Lung (tissue), 12 donors: Measurements from ENCODE around the gene NRXN2. TPM values are rescaled to one million over a fixed set of nuclear protein-coding genes. Genes with fewer than 3 reads are reported as not detected.

Experiments used
- ATAC-seq: fragments of 200-7000 bp; cut with Tn5 transposase; one replicate; pipeline ENCODE4 v1.9.1; 2020; ENCODE audit warnings: moderate number of reproducible peaks; ENCODE audit not compliant: insufficient read depth, low FRiP score
- DNase-seq, 3 donors: peaks; one replicate each; pipeline ENCODE4 v3.0.0-alpha.2; 2013 to 2017
- H3K27ac ChIP-seq, 2 donors: one replicate each; pipeline ENCODE4 v1.5.1; 2013; ENCODE audit warnings: mild to moderate bottlenecking in 2 of 2, moderate library complexity in 2 of 2, control low read depth in 1 of 2, inconsistent platforms in 1 of 2, low read depth in 1 of 2, low read length in 1 of 2
- H3K27me3 ChIP-seq, 3 donors: one replicate each; pipeline ENCODE4 v1.5.1; 2013; ENCODE audit warnings: low read length in 2 of 3; ENCODE audit not compliant: control insufficient read depth in 3 of 3, insufficient read depth in 3 of 3
- H3K36me3 ChIP-seq, 4 donors: one replicate each; pipeline ENCODE4 v1.5.1; 2013; ENCODE audit warnings: low read length in 4 of 4, mild to moderate bottlenecking in 1 of 4, moderate library complexity in 1 of 4; ENCODE audit not compliant: control insufficient read depth in 4 of 4, insufficient read depth in 4 of 4
- H3K4me1 ChIP-seq, 5 donors: one replicate each; pipeline ENCODE4 v1.5.1; 2013; ENCODE audit warnings: low read length in 5 of 5, mild to moderate bottlenecking in 2 of 5, moderate library complexity in 1 of 5; ENCODE audit not compliant: control insufficient read depth in 5 of 5, insufficient read depth in 5 of 5
- H3K4me3 ChIP-seq: one replicate; pipeline ENCODE4 v1.5.1; 2013; ENCODE audit warnings: mild to moderate bottlenecking, control low read depth, moderate library complexity
- H3K9ac ChIP-seq, 2 donors: one replicate each; pipeline ENCODE4 v1.5.1; 2013; ENCODE audit warnings: low read length in 2 of 2, control low read depth in 1 of 2; ENCODE audit not compliant: insufficient read depth in 1 of 2
- H3K9me3 ChIP-seq, 4 donors: one replicate each; pipeline ENCODE4 v1.5.1; 2013; ENCODE audit warnings: low read length in 3 of 4, mild to moderate bottlenecking in 1 of 4, moderate library complexity in 1 of 4; ENCODE audit not compliant: control insufficient read depth in 4 of 4, insufficient read depth in 3 of 4
- CTCF ChIP-seq: IDR thresholded peaks from 2 replicates; pipeline ENCODE4 v1.5.1; 2012; ENCODE audit warnings: mild to moderate bottlenecking; ENCODE audit errors: control extremely low read depth, extremely low read depth
- WGBS, 2 donors: extraction: QIAGEN DNeasy Blood & Tissue Kit; methylation state at CpG; one replicate each; pipeline ENCODE4 v1.1.7; 2013; 5-methylcytosine and 5-hydroxymethylcytosine counted together
- polyA plus RNA-seq, 2 donors: library from polyadenylated mRNA; stranded (reverse); fragments of 200-250 nt; gene quantifications; one replicate each; pipeline ENCODE4 v1.2.1, GENCODE V29; 2013
- total RNA-seq, 2 donors: library from RNA; depleted of rRNA in 1 of 2; stranded (reverse); fragments of >200 nt in 1 of 2; gene quantifications; one replicate each; pipeline ENCODE4 v1.2.1, GENCODE V29; 2014 to 2021
- donor health status: control.
- donor health status: control.
- donor health status: Bipolar disorder and iron deficiency.
- donor health status: healthy.
- donor health status: DM: yes; HTN: yes; CAD: no.

NRXN2 gene
- total and polyA plus RNA-seq, 4 donors = 0.39 to 6.6 (median 1.1) TPM

DNA sequence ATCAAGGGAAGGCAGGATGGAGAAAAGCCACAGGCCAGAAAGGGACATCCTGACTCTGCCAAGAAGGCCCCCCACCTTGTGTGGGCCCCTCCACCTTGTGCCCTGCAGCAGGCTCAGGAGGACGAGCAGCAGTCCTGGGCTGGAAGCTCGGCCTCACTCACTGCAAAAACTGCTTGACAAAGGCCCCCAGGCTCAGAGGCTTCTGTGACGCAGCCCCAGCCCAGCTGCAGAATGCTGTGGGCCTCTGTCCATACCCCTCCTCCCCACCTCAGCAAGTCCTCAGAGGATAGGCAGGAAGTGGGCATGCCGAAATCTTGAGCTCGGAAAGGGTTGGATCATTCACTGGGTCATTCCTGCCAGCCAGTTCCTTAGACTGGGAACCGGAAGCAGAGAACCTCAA is 61.9 kb downstream of the NRXN2 start:
- H3K4me3 ChIP-seq = no peak overlapping the region
- no peaks in the 10 kb centered on the region for H3K9me3 ChIP-seq
- no peak for TF ChIP-seq CTCF
- peaks cover 0 to 21% (median 3%) of the 10 kb centered on the region in 5 donors for H3K4me1 ChIP-seq
- no peak overlapping the region for H3K27ac ChIP-seq
- WGBS, 2 donors = 54 to 79% methylated on average over 6 of the region's 6 CpGs
- no peak for ATAC-seq
- no peak overlapping the region for H3K9ac ChIP-seq
- peak; percentile 78 to 86 (median 81) for DNase-seq
- no peaks in the 10 kb centered on the region for H3K27me3 ChIP-seq
- H3K36me3 ChIP-seq = no peaks in the 10 kb centered on the region

GRCh38 chr11:64660706-64661105 is 62.3 kb downstream of the NRXN2 start:
- Histone ChIP-seq H3K36me3 (no peaks in the 10 kb centered on the region), H3K9me3 (no peaks in the 10 kb centered on the region), H3K9ac (no peak overlapping the region), H3K27ac (no peak overlapping the region), H3K4me1 (peaks cover 0 to 25% (median 3%) of the 10 kb centered on the region in 5 donors), H3K4me3 (no peak overlapping the region), H3K27me3 (no peaks in the 10 kb centered on the region)
- TF ChIP-seq CTCF = no peak
- DNase-seq (no peak), ATAC-seq (no peak)
- WGBS, 2 donors = 86 to 93% methylated on average over 19 of the region's 19 CpGs

GRCh38 chr11:64660205-64660604 is 62.8 kb downstream of the NRXN2 start:
- 92 to 96% methylated on average over 10 of the region's 10 CpGs for WGBS, 2 donors
- Histone ChIP-seq H3K27ac (no peak overlapping the region), H3K9ac (no peak overlapping the region), H3K36me3 (no peaks in the 10 kb centered on the region), H3K27me3 (peaks cover 0 to under 1% (median 0%) of the 10 kb centered on the region in 3 donors), H3K4me1 (peaks cover 0 to 25% (median 3%) of the 10 kb centered on the region in 5 donors), H3K9me3 (no peaks in the 10 kb centered on the region), H3K4me3 (no peak overlapping the region)
- TF ChIP-seq CTCF = no peak
- DNase-seq (no peak), ATAC-seq (no peak)
